HG03025 (cell line): ENCODE measurements around the gene ALOX12B.
"Not testable (repeated sequence)": the region's sequence is repeated elsewhere in the genome, so short reads cannot be mapped to it uniquely, and the experiment has no call there.

ENCODE experiments used
- ATAC-seq: cut with Tn5 transposase; IDR thresholded peaks from one replicate; pipeline ENCODE4 v1.9.1; 2021; ENCODE audit warnings: mild to moderate bottlenecking, moderate library complexity; ENCODE audit not compliant: unreplicated experiment, low FRiP score

Gene ALOX12B

GRCh38 chr17:8068736-8069586 is 18.6 kb downstream of the ALOX12B start:
- ATAC-seq: no peak

- ATAC-seq: no peak
These were observed 19.7 kb downstream of the ALOX12B start for GRCh38 chr17:8067806-8068205.

GRCh38 chr17:8066841-8067775 is 20.4 kb downstream of the ALOX12B start:
- no peak for ATAC-seq

- ATAC-seq: no peak
These were observed 22.9 kb downstream of the ALOX12B start for GRCh38 chr17:8064561-8065019.

- ATAC-seq: no peak
These were observed 23.6 kb downstream of the ALOX12B start for GRCh38 chr17:8063761-8064534.

GRCh38 chr17:8062807-8063483 is 24.6 kb downstream of the ALOX12B start:
- no peak for ATAC-seq

GRCh38 chr17:8062435-8062806 is 25.1 kb downstream of the ALOX12B start:
- no peak for ATAC-seq

- ATAC-seq: not testable (repeated sequence)
These were observed 25.7 kb downstream of the ALOX12B start for GRCh38 chr17:8061851-8062250.

- ATAC-seq: no peak
These were observed 27.2 kb downstream of the ALOX12B start for GRCh38 chr17:8060274-8060673.

- ATAC-seq: no peak
These were observed 28.4 kb downstream of the ALOX12B start for GRCh38 chr17:8059131-8059530.

GRCh38 chr17:8057691-8058114 is 29.8 kb downstream of the ALOX12B start:
- ATAC-seq: no peak

- no peak for ATAC-seq
These were observed 30.4 kb downstream of the ALOX12B start for GRCh38 chr17:8056976-8057625.

- ATAC-seq: no peak
These were observed 31.1 kb downstream of the ALOX12B start for GRCh38 chr17:8056232-8056975.

GRCh38 chr17:8055851-8056231 is 31.7 kb downstream of the ALOX12B start:
- no peak for ATAC-seq

GRCh38 chr17:8053600-8053999 is 33.9 kb downstream of the ALOX12B start:
- ATAC-seq: no peak

GRCh38 chr17:8052256-8053252 is 35.0 kb downstream of the ALOX12B start:
- no peak for ATAC-seq

GRCh38 chr17:8051831-8052230 is 35.7 kb downstream of the ALOX12B start:
- ATAC-seq: no peak

- ATAC-seq: no peak
These were observed 38.8 kb downstream of the ALOX12B start for GRCh38 chr17:8048736-8049135.
